Endothelial cell of umbilical vein (primary cell): Measurements from ENCODE around the gene SORCS2.

ENCODE experiments used
- EZH2 ChIP-seq: IDR thresholded peaks from 2 replicates; pipeline ENCODE4 v1.6.1; 2012; ENCODE audit warnings: borderline replicate concordance, low read depth, mild to moderate bottlenecking, moderate library complexity, low read length, inconsistent platforms; ENCODE audit not compliant: severe bottlenecking
- MYC ChIP-seq: IDR thresholded peaks from one replicate; pipeline ENCODE4 v1.6.1; 2011; ENCODE audit warnings: mild to moderate bottlenecking, low read depth, low read length
- POLR2A ChIP-seq: IDR thresholded peaks from 2 replicates; pipeline ENCODE4 v1.6.1; 2012; ENCODE audit warnings: low read depth, mild to moderate bottlenecking, control low read depth, low read length
- TF ChIP-seq, protein P1 (sequence below), 2 donors: IDR thresholded peaks; 1 replicate in 1 of 2; 2 replicates in 1 of 2; pipeline ENCODE4 v1.5.1; 2011; ENCODE audit warnings: low read length in 2 of 2, mild to moderate bottlenecking in 2 of 2, moderate library complexity in 2 of 2, control low read depth in 1 of 2, inconsistent platforms in 1 of 2, low read depth in 1 of 2; ENCODE audit not compliant: insufficient read depth in 1 of 2; ENCODE audit errors: extremely low read depth in 1 of 2

- TF ChIP-seq MYC (no peak), EZH2 (no peak), POLR2A (no peak)
- TF ChIP-seq, protein P1, sequence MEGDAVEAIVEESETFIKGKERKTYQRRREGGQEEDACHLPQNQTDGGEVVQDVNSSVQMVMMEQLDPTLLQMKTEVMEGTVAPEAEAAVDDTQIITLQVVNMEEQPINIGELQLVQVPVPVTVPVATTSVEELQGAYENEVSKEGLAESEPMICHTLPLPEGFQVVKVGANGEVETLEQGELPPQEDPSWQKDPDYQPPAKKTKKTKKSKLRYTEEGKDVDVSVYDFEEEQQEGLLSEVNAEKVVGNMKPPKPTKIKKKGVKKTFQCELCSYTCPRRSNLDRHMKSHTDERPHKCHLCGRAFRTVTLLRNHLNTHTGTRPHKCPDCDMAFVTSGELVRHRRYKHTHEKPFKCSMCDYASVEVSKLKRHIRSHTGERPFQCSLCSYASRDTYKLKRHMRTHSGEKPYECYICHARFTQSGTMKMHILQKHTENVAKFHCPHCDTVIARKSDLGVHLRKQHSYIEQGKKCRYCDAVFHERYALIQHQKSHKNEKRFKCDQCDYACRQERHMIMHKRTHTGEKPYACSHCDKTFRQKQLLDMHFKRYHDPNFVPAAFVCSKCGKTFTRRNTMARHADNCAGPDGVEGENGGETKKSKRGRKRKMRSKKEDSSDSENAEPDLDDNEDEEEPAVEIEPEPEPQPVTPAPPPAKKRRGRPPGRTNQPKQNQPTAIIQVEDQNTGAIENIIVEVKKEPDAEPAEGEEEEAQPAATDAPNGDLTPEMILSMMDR (IDR thresholded peaks at IDR 0.05; ENCODE audit: extremely low read depth in 1 of 2, insufficient read depth in 1 of 2, low read depth in 1 of 2, low read length in 2 of 2) = no peak
Measured at GRCh38 chr4:7777017-7777710, 584.8 kb downstream of the SORCS2 start.
